Chondrocyte (in vitro differentiated cells): ENCODE data around the gene KRT20. TPM values are rescaled to one million over a fixed set of nuclear protein-coding genes. Genes with fewer than 3 reads are reported as not detected.
A peak's percentile ranks its signal among the peaks of the same experiment; 100 is the strongest.
"Not testable (repeated sequence)": the region's sequence is repeated elsewhere in the genome, so short reads cannot be mapped to it uniquely, and the experiment has no call there.

Experiments used
- DNase-seq: peaks from one replicate; pipeline ENCODE4 v3.0.0; 2021; ENCODE audit warnings: mixed read lengths, low spot score
- H3K27ac Mint-ChIP-seq: one replicate; pipeline ENCODE4 v1.8.0; 2021; ENCODE audit warnings: mild to moderate bottlenecking, moderate library complexity, mixed read lengths; ENCODE audit not compliant: unreplicated experiment
- H3K27me3 Mint-ChIP-seq: 2 replicates; pipeline ENCODE4 v1.8.0; 2021; ENCODE audit warnings: low read depth, mixed read lengths
- H3K36me3 Mint-ChIP-seq: 2 replicates; pipeline ENCODE4 v1.8.0; 2021; ENCODE audit warnings: low read depth, mixed read lengths
- H3K4me1 Mint-ChIP-seq: 2 replicates; pipeline ENCODE4 v1.8.0; 2021; ENCODE audit warnings: low read depth, mild to moderate bottlenecking, mixed read lengths
- H3K4me3 Mint-ChIP-seq: one replicate; pipeline ENCODE4 v1.8.0; 2021; ENCODE audit warnings: mild to moderate bottlenecking, moderate library complexity, mixed read lengths; ENCODE audit not compliant: unreplicated experiment
- H3K9me3 Mint-ChIP-seq: 2 replicates; pipeline ENCODE4 v1.8.0; 2021; ENCODE audit warnings: low read depth, mixed read lengths
- CTCF ChIP-seq: fragments of 200-600 bp; sonication (generic); IDR thresholded peaks from 2 replicates; pipeline ENCODE4 v1.5.0; 2021; ENCODE audit warnings: antibody characterized with exemption, mild to moderate bottlenecking, moderate library complexity
- total RNA-seq: library from RNA; stranded (reverse); gene quantifications from 3 replicates; pipeline ENCODE4 v1.2.1, GENCODE V29; 2021

The KRT20 gene
- total RNA-seq, 1 donor from 2014 or later: not detected

GRCh38 chr17:40921026-40921425 is 36.0 kb upstream of the KRT20 start:
- Mint-ChIP-seq H3K9me3 (no peaks in the 10 kb centered on the region), H3K27ac (peak overlapping the region; percentile 36), H3K27me3 (no peaks in the 10 kb centered on the region), H3K4me3 (no peak overlapping the region), H3K36me3 (peaks cover 2% of the 10 kb centered on the region), H3K4me1 (peaks cover 18% of the 10 kb centered on the region)
- no peak for DNase-seq
- TF ChIP-seq CTCF: no peak

GRCh38 chr17:40917116-40917515 is 32.1 kb upstream of the KRT20 start:
- not testable (repeated sequence) for H3K4me3 Mint-ChIP-seq, DNase-seq, H3K27ac Mint-ChIP-seq, H3K36me3 Mint-ChIP-seq, H3K27me3 Mint-ChIP-seq, H3K9me3 Mint-ChIP-seq
- peaks cover 26% of the 10 kb centered on the region for H3K4me1 Mint-ChIP-seq

- no peak for TF ChIP-seq CTCF
- Mint-ChIP-seq H3K4me1 (peaks cover 26% of the 10 kb centered on the region), H3K4me3 (no peak overlapping the region), H3K36me3 (no peaks in the 10 kb centered on the region), H3K27ac (no peak overlapping the region), H3K9me3 (no peaks in the 10 kb centered on the region), H3K27me3 (no peaks in the 10 kb centered on the region)
- no peak for DNase-seq
Measured at GRCh38 chr17:40916366-40916765, 31.3 kb upstream of the KRT20 start.

GRCh38 chr17:40915721-40916256 is 30.7 kb upstream of the KRT20 start:
- peaks cover 29% of the 10 kb centered on the region for H3K4me1 Mint-ChIP-seq
- no peak for TF ChIP-seq CTCF
- H3K36me3 Mint-ChIP-seq: no peaks in the 10 kb centered on the region
- no peak for DNase-seq
- H3K27me3 Mint-ChIP-seq: no peaks in the 10 kb centered on the region
- peak overlapping the region; percentile 87 for H3K27ac Mint-ChIP-seq
- H3K9me3 Mint-ChIP-seq: no peaks in the 10 kb centered on the region
- no peak overlapping the region for H3K4me3 Mint-ChIP-seq

GRCh38 chr17:40915199-40915661 is 30.2 kb upstream of the KRT20 start:
- Mint-ChIP-seq H3K36me3 (no peaks in the 10 kb centered on the region), H3K27me3 (no peaks in the 10 kb centered on the region), H3K4me3 (no peak overlapping the region), H3K9me3 (no peaks in the 10 kb centered on the region), H3K27ac (peak overlapping the region; percentile 55), H3K4me1 (peaks cover 34% of the 10 kb centered on the region)
- TF ChIP-seq CTCF: no peak
- DNase-seq: no peak
